HUES64 (cell line): Measurements from ENCODE around the gene MMP21.

ENCODE experiments used
- H3K27ac ChIP-seq: 2 replicates; pipeline ENCODE4 v1.7.0; 2013; ENCODE audit warnings: low read depth, low read length, inconsistent platforms
- H3K27me3 ChIP-seq: 2 replicates; pipeline ENCODE4 v1.6.1; 2013; ENCODE audit warnings: mild to moderate bottlenecking, low read length; ENCODE audit not compliant: insufficient read depth
- H3K36me3 ChIP-seq: 2 replicates; pipeline ENCODE4 v1.6.1; 2013; ENCODE audit warnings: mild to moderate bottlenecking, low read length; ENCODE audit not compliant: insufficient read depth
- H3K4me1 ChIP-seq: 2 replicates; pipeline ENCODE4 v1.6.1; 2013; ENCODE audit warnings: mild to moderate bottlenecking, low read length, moderate library complexity; ENCODE audit not compliant: insufficient read depth
- H3K4me3 ChIP-seq: 2 replicates; pipeline ENCODE4 v1.5.1; 2013; ENCODE audit warnings: mild to moderate bottlenecking, low read length, moderate library complexity
- H3K9ac ChIP-seq: 2 replicates; pipeline ENCODE4 v1.6.1; 2013; ENCODE audit warnings: mild to moderate bottlenecking, low read depth, low read length
- H3K9me3 ChIP-seq: 2 replicates; pipeline ENCODE4 v1.6.1; 2013; ENCODE audit warnings: low read depth, low read length; ENCODE audit not compliant: insufficient read depth
- WGBS: fragments of 150-250, 120-280 bp; methylation state at CpG from one replicate; pipeline ENCODE4 v1.1.7; 2013; ENCODE audit warnings: missing lambda C conversion rate; 5-methylcytosine and 5-hydroxymethylcytosine counted together

Gene MMP21

GRCh38 chr10:125726914-125727313 lies 48.7 kb downstream of the MMP21 start:
- WGBS, result 95% methylated on average over 7 of the region's 7 CpGs
- Histone ChIP-seq H3K36me3 (peaks cover 100% of the 10 kb centered on the region), H3K9ac (no peak overlapping the region), H3K4me1 (no peaks in the 10 kb centered on the region), H3K27me3 (no peaks in the 10 kb centered on the region), H3K9me3 (no peaks in the 10 kb centered on the region), H3K27ac (no peak overlapping the region), H3K4me3 (no peak overlapping the region)

- 92% methylated on average over 1 of the region's 1 CpG for WGBS
- Histone ChIP-seq H3K27ac (no peak overlapping the region), H3K27me3 (no peaks in the 10 kb centered on the region), H3K4me3 (no peak overlapping the region), H3K9me3 (no peaks in the 10 kb centered on the region), H3K4me1 (no peaks in the 10 kb centered on the region), H3K9ac (no peak overlapping the region), H3K36me3 (peaks cover 70% of the 10 kb centered on the region)
These were observed 52.8 kb downstream of the MMP21 start for GRCh38 chr10:125722811-125723210.

GRCh38 chr10:125721035-125721434 lies 54.6 kb downstream of the MMP21 start:
- Histone ChIP-seq H3K27me3 (no peaks in the 10 kb centered on the region), H3K9ac (peak overlapping the region; percentile 96; the same call in 1 of the 2 replicates), H3K4me3 (peak overlapping the region; percentile 94), H3K36me3 (peaks cover 52% of the 10 kb centered on the region), H3K9me3 (no peaks in the 10 kb centered on the region), H3K27ac (no peak overlapping the region), H3K4me1 (no peaks in the 10 kb centered on the region)
- WGBS, result 94% methylated on average over 6 of the region's 6 CpGs

- Histone ChIP-seq H3K9me3 (no peaks in the 10 kb centered on the region), H3K27me3 (no peaks in the 10 kb centered on the region), H3K4me1 (no peaks in the 10 kb centered on the region), H3K4me3 (peak overlapping the region; percentile 94), H3K9ac (peak overlapping the region; percentile 96), H3K27ac (peak overlapping the region; percentile 79), H3K36me3 (peaks cover 41% of the 10 kb centered on the region)
- 3% methylated on average over 15 of the region's 15 CpGs for WGBS
These were observed 55.6 kb downstream of the MMP21 start for GRCh38 chr10:125720002-125720382.

- peaks cover 35% of the 10 kb centered on the region for H3K36me3 ChIP-seq
- H3K4me1 ChIP-seq, result no peaks in the 10 kb centered on the region
- H3K9ac ChIP-seq, result peak within 1 kb of the TSS; percentile 96
- H3K4me3 ChIP-seq, result peak within 1 kb of the TSS; percentile 94
- H3K27ac ChIP-seq, result peak within 1 kb of the TSS; percentile 79
- H3K27me3 ChIP-seq, result no peaks in the 10 kb centered on the region
- H3K9me3 ChIP-seq, result no peaks in the 10 kb centered on the region
- under 1% methylated on average over 72 of the region's 72 CpGs for WGBS
These were observed 56.2 kb downstream of the MMP21 start, which contains the start of gene EDRF1 for GRCh38 chr10:125719173-125720001. TSS of gene EDRF1 (plus strand) at chr10:125719709. CDS start at chr10:125719808, 99 bp downstream.
